LNCaP clone FGC (cell line): ENCODE results near the gene SYVN1.
A peak's percentile ranks its signal among the peaks of the same experiment; 100 is the strongest.

ENCODE experiments used
- DNase-seq: peaks from one replicate; pipeline ENCODE4 v3.0.0-alpha.2; 2011; ENCODE audit warnings: low read depth
- H3K4me3 ChIP-seq: 2 replicates; pipeline ENCODE4 v1.5.1; 2011; ENCODE audit warnings: mild to moderate bottlenecking, low read depth, low read length, control low read depth
- TF ChIP-seq, protein P1 (sequence below): IDR thresholded peaks from 2 replicates; pipeline ENCODE4 v1.5.1; 2012; ENCODE audit warnings: mild to moderate bottlenecking; ENCODE audit not compliant: control insufficient read depth, insufficient read depth; ENCODE audit errors: extremely low read depth

Gene SYVN1

GRCh38 chr11:65114538-65115171, 19.7 kb downstream of the SYVN1 start:
- no peak overlapping the region for H3K4me3 ChIP-seq
- DNase-seq = no peak
- TF ChIP-seq, protein P1, sequence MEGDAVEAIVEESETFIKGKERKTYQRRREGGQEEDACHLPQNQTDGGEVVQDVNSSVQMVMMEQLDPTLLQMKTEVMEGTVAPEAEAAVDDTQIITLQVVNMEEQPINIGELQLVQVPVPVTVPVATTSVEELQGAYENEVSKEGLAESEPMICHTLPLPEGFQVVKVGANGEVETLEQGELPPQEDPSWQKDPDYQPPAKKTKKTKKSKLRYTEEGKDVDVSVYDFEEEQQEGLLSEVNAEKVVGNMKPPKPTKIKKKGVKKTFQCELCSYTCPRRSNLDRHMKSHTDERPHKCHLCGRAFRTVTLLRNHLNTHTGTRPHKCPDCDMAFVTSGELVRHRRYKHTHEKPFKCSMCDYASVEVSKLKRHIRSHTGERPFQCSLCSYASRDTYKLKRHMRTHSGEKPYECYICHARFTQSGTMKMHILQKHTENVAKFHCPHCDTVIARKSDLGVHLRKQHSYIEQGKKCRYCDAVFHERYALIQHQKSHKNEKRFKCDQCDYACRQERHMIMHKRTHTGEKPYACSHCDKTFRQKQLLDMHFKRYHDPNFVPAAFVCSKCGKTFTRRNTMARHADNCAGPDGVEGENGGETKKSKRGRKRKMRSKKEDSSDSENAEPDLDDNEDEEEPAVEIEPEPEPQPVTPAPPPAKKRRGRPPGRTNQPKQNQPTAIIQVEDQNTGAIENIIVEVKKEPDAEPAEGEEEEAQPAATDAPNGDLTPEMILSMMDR = no peak

DNA sequence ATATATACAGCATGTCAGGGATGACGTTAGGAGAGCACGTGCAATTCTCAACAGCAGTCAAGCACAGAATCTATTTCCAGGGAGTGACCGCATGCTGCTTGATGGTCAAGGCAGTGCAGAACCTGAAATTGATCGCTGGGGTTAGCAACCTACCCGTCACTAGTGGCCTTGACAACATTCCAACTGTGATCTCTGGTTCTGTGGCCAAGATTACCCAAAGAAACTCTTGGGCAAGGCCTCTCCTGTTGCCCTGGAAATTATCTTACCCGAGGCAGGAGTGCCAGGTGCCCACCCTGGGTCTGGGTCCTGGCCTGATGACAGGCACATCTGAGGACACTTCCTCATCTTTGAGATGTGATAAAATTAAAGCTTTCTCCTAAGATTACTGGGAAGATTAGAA, 20.5 kb downstream of the SYVN1 start:
- DNase-seq = no peak
- H3K4me3 ChIP-seq = no peak overlapping the region
- TF ChIP-seq, protein P1 = no peak

DNA sequence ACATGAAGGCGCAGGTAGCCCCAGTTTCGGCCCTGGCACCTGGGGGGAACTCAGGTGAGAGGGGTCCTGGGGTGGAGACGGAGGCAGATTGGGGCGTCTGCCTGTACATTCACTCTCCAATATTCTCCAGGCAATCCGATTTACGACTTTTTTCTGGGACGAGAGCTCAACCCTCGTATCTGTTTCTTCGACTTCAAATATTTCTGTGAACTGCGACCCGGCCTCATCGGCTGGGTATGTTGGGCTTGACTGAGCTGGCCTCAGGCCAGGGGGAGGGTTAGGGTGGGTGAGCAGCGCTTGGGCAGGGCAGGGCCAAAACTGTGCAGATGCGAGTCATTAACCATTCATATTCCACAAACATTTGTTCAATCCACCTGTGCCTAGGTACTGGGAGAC, 21.0 kb downstream of the SYVN1 start:
- peak overlapping the region; percentile 95 for H3K4me3 ChIP-seq

DNA sequence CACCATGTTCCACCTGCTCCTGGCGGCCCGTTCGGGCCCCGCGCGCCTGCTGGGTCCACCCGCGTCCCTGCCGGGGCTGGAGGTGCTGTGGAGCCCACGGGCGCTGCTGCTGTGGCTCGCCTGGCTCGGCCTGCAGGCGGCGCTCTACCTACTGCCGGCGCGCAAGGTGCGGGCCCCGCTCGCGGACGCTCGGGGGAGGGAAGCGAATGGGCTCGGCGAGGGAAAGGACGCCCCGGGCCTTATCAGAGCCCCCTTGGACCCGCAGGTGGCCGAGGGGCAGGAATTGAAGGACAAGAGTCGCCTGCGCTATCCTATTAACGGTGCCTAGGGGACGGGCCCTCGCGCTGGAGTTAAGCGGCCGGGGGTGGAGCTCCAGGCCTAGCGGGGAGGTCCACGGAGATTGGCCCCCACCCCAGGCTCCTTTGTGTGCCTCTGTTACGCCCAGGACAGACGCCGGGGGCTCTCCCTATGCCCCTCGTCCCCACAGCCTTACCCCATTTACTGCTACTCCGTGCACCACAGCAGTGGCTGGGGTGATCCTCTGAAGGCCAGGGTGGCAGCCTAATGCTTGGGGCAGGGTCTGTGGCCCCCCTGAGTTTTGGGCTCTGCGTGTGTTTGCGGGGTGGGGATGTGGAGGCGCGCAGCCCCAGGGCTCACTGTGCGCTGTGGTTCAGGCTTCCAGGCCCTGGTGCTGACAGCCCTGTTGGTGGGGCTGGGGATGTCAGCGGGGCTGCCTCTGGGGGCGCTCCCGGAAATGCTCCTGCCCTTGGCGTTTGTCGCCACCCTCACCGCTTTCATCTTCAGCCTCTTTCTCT, 21.6 kb downstream of the SYVN1 start:
- TF ChIP-seq, protein P1 = peak; percentile 94
- DNase-seq = no peak
- H3K4me3 ChIP-seq = peak overlapping the region; percentile 95

More for the DNA sequence above, 21.0 kb downstream of the SYVN1 start:
- TF ChIP-seq, protein P1 = no peak
- DNase-seq = no peak

- peak within 1 kb of the TSS; percentile 95 for H3K4me3 ChIP-seq
- TF ChIP-seq, protein P1 = no peak
Measured at GRCh38 chr11:65111744-65112545, 22.4 kb downstream of the SYVN1 start, which contains the start of gene TM7SF2. TSS of gene TM7SF2 (plus strand) at chr11:65111872. CDS start at chr11:65112016, 144 bp downstream.

GRCh38 chr11:65111159-65111743, 23.1 kb downstream of the SYVN1 start:
- no peak for DNase-seq
- TF ChIP-seq, protein P1 = no peak
- H3K4me3 ChIP-seq = peak overlapping the region; percentile 95

More at GRCh38 chr11:65111744-65112545, 22.4 kb downstream of the SYVN1 start, which contains the start of gene TM7SF2:
- peak; percentile 83 for DNase-seq
